ENCODE data around the gene FOXO3. TPM values are rescaled to one million over a fixed set of nuclear protein-coding genes. Genes with fewer than 3 reads are reported as not detected.

FOXO3 gene
- total RNA-seq, 1 experiment from 2014 or later: 22.1 TPM

- Mint-ChIP-seq H3K27me3 (ENCODE audit: low read depth) (peaks cover 2% of the 10 kb centered on the region), H3K9me3 (peaks cover 17% of the 10 kb centered on the region in 2 experiments), H3K27ac (no peak overlapping the region), H3K4me1 (peaks cover 28 to 36% of the 10 kb centered on the region in 2 experiments), H3K36me3 (ENCODE audit: insufficient read depth in 1 of 3, low read depth in 3 of 3) (peaks cover 5 to 26% (median 17%) of the 10 kb centered on the region in 3 experiments), H3K4me3 (no peak overlapping the region)
- Histone ChIP-seq H2BK120ac (ENCODE audit: low read depth, low read length, poor library complexity, severe bottlenecking) (no peak overlapping the region), H3K18ac (ENCODE audit: insufficient read length, low read depth, low read length) (no peak overlapping the region), H2AK5ac (ENCODE audit: insufficient read length, low read length) (no peak overlapping the region), H3K79me1 (ENCODE audit: insufficient read depth, low read depth, low read length, poor library complexity, severe bottlenecking) (no peaks in the 10 kb centered on the region), H4K91ac (ENCODE audit: insufficient read length, low read depth, low read length) (no peak overlapping the region), H4K20me1 (ENCODE audit: control insufficient read depth, insufficient read depth, insufficient read length) (no peaks in the 10 kb centered on the region), H3K27me3 (ENCODE audit: insufficient read depth, low read length) (no peaks in the 10 kb centered on the region), H3K23ac (ENCODE audit: insufficient read length, low read depth, low read length) (no peak overlapping the region), H3K27ac (ENCODE audit: insufficient read length, low read depth, low read length) (no peak overlapping the region), H3K56ac (ENCODE audit: insufficient read length, low read depth, low read length) (no peak overlapping the region), H3K9ac (ENCODE audit: extremely low read depth, insufficient read length, low read length) (no peak overlapping the region), H2BK15ac (ENCODE audit: low read depth, low read length) (no peak overlapping the region), H2BK12ac (ENCODE audit: insufficient read length, low read depth, low read length) (no peak overlapping the region), H3K4me2 (ENCODE audit: insufficient read depth, insufficient read length, low read length) (no peak overlapping the region), H3K9me3 (ENCODE audit: control insufficient read depth, low read depth, low read length) (no peaks in the 10 kb centered on the region), H2AFZ (ENCODE audit: low read length) (no peak overlapping the region), H3K4me1 (ENCODE audit: insufficient read depth, low read length) (no peaks in the 10 kb centered on the region), H4K8ac (replicated peaks; ENCODE audit: insufficient read length, low read depth, low read length) (no peak overlapping the region), H3K14ac (ENCODE audit: insufficient read depth, low read length) (no peak overlapping the region), H2BK20ac (ENCODE audit: low read depth, low read length, poor library complexity, severe bottlenecking) (no peak overlapping the region), H3K4ac (ENCODE audit: low read depth, low read length) (no peak overlapping the region), H4K5ac (ENCODE audit: insufficient read length, low read depth, low read length) (no peak overlapping the region), H3T11ph (ENCODE audit: low read length) (no peak overlapping the region), H3K23me2 (ENCODE audit: insufficient read length, low read depth, low read length, poor library complexity, severe bottlenecking) (no peaks in the 10 kb centered on the region), H2BK5ac (ENCODE audit: insufficient read length, low read length) (no peak overlapping the region), H3K79me2 (ENCODE audit: insufficient read depth, low read length) (no peaks in the 10 kb centered on the region)
- DNase-seq: no peak
- no peak for TF ChIP-seq CTCF (conservative IDR thresholded peaks at IDR 0.05)
- WGBS (ENCODE audit: extremely low coverage, insufficient read length, low lambda C conversion rate): no CpG with 5 or more reads among the region's 1 CpG
Observed at GRCh38 chr6:108702106-108702851, 141.6 kb downstream of the FOXO3 start.
